ENCODE data around the gene CAMKK2. TPM values are rescaled to one million over a fixed set of nuclear protein-coding genes. Genes with fewer than 3 reads are reported as not detected.

CAMKK2 gene
- total RNA-seq, 1 experiment from 2014 or later: 26.7 TPM

DNA sequence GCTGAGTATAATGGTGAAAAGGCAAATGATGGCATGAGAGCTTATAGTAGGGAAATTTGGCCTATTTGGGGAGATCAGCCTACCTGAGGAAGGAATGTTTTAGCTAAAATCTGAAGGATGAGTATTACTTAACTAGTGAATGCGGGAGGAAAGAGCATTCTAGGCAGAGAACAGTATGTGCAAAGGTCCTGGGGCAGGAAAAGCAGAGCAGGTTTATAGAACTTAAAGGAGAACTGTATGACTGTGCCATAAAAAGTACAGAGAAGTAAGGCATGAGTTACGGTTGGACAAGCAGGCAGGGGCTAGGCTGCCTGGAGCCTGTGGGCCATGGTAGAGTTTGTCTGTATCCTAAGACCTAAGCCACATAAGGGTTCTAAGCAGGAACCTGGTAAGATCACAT is 108.3 kb downstream of the CAMKK2 start:
- peaks cover 11% of the 10 kb centered on the region for H3K4me1 ChIP-seq (replicated peaks; ENCODE audit: insufficient read depth)
- no peaks in the 10 kb centered on the region for H3K79me2 ChIP-seq (ENCODE audit: low read depth)
- no peaks in the 10 kb centered on the region for H3K9me3 ChIP-seq (ENCODE audit: insufficient read depth, low read depth)
- no peaks in the 10 kb centered on the region for H3K27me3 ChIP-seq (ENCODE audit: insufficient read depth, low read depth)
- H3K4me2 ChIP-seq: no peak overlapping the region
- no peak overlapping the region for H3K4me3 ChIP-seq
- intact Hi-C loops (cut with micrococcal nuclease; ENCODE audit: unreplicated experiment): no loop called here
- no peaks in the 10 kb centered on the region for H4K20me1 ChIP-seq (ENCODE audit: insufficient read depth)
- no peaks in the 10 kb centered on the region for H3K36me3 ChIP-seq (ENCODE audit: low read depth)
- TF ChIP-seq, protein P1, sequence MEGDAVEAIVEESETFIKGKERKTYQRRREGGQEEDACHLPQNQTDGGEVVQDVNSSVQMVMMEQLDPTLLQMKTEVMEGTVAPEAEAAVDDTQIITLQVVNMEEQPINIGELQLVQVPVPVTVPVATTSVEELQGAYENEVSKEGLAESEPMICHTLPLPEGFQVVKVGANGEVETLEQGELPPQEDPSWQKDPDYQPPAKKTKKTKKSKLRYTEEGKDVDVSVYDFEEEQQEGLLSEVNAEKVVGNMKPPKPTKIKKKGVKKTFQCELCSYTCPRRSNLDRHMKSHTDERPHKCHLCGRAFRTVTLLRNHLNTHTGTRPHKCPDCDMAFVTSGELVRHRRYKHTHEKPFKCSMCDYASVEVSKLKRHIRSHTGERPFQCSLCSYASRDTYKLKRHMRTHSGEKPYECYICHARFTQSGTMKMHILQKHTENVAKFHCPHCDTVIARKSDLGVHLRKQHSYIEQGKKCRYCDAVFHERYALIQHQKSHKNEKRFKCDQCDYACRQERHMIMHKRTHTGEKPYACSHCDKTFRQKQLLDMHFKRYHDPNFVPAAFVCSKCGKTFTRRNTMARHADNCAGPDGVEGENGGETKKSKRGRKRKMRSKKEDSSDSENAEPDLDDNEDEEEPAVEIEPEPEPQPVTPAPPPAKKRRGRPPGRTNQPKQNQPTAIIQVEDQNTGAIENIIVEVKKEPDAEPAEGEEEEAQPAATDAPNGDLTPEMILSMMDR (conservative IDR thresholded peaks at IDR 0.05): no peak
- TF ChIP-seq EZH2 (IDR thresholded peaks at IDR 0.05; ENCODE audit: low read depth): no peak
- no peak for DNase-seq
- no peaks in the 10 kb centered on the region for H3K9me2 ChIP-seq (ENCODE audit: insufficient read depth)
- H3K27ac ChIP-seq: no peak overlapping the region
- POLR2A ChIA-PET (ENCODE audit: unreplicated experiment): no interaction called here
- peaks cover 7% of the 10 kb centered on the region; the same call in 1 of the 2 replicates for H3F3A ChIP-seq (ENCODE audit: insufficient read depth, low read depth)
- H2AFZ ChIP-seq: no peak overlapping the region
- CTCF ChIA-PET: interaction anchor here (0.6 kb wide), 1 partner anchor 30 kb away, joined by 3 read pairs; no protein-coding TSS in a partner anchor
- no TSS peak for BruUV-seq (replicated peaks)

Other genes with a start within 250 kb of the CAMKK2 start
- gene P2RX7, start 163.8 kb downstream of the CAMKK2 start, total RNA-seq (2021): 2.2 and 3.2 TPM in 2 replicates
- 21.0 and 28.1 TPM in 2 replicates for gene P2RX4, start 86.6 kb downstream of the CAMKK2 start, total RNA-seq (2021)
- 93.6 and 101 TPM in 2 replicates for gene ANAPC5, start 55.7 kb upstream of the CAMKK2 start, total RNA-seq (2021)
- gene RNF34, start 103.4 kb upstream of the CAMKK2 start, total RNA-seq (2021): 37.2 and 43.7 TPM in 2 replicates

All from PC-9 (cell line).